ENCODE results near the gene DHFR2. TPM values are rescaled to one million over a fixed set of nuclear protein-coding genes. Genes with fewer than 3 reads are reported as not detected.

The DHFR2 gene
- total and polyA plus RNA-seq, 9 of the 15 experiments (the other 6 are each of a cell fraction or from before 2014, with no cell fraction given): 0.64 to 1.7 (median 1.4) TPM

- TF ChIP-seq MAFG (tag; conservative IDR thresholded peaks at IDR 0.05) (peak; percentile 57), THAP7 (CRISPR knock-in tag; IDR thresholded peaks at IDR 0.05) (no peak), CLOCK (CRISPR knock-in tag; IDR thresholded peaks at IDR 0.05; ENCODE audit: borderline replicate concordance) (no peak), ZNF449 (CRISPR knock-in tag; IDR thresholded peaks at IDR 0.05) (no peak), ARNT (IDR thresholded peaks at IDR 0.05) (no peak), E2F3 (CRISPR knock-in tag; IDR thresholded peaks at IDR 0.05) (no peak), CTCFL (IDR thresholded peaks at IDR 0.05; ENCODE audit: borderline replicate concordance, insufficient read depth, low read depth, low read length, poor library complexity, severe bottlenecking) (no peak), HLTF (IDR thresholded peaks at IDR 0.05) (no peak), ZNF76 (CRISPR knock-in tag; IDR thresholded peaks at IDR 0.05; ENCODE audit: borderline replicate concordance) (no peak), RREB1 (CRISPR knock-in tag; IDR thresholded peaks at IDR 0.05) (no peak), TCF7 (IDR thresholded peaks at IDR 0.05; ENCODE audit: borderline replicate concordance) (no peak), ZNF561 (CRISPR knock-in tag; conservative IDR thresholded peaks at IDR 0.05) (no peak), ZNF507 (tag; conservative IDR thresholded peaks at IDR 0.05) (no peak)
These were observed at the start of gene DHFR2, which contains the start of gene NSUN3 (continued) for GRCh38 chr3:94062513-94063404.

Data from K562 (cell line).